AG10803 (cell line): ENCODE measurements around the gene SLC23A3.

Experiments used
- DNase-seq: peaks from one replicate; pipeline ENCODE4 v3.0.0; 2010; ENCODE audit warnings: low read depth
- H3K4me3 ChIP-seq: 2 replicates; pipeline ENCODE4 v1.5.1; 2011; ENCODE audit warnings: mild to moderate bottlenecking, low read length, control low read depth
- CTCF ChIP-seq: conservative IDR thresholded peaks from 2 replicates; pipeline ENCODE4 v1.5.1; 2011; ENCODE audit warnings: mild to moderate bottlenecking, low read length, control low read depth, inconsistent platforms

Gene SLC23A3

GRCh38 chr2:219116776-219117646 lies 52.8 kb downstream of the SLC23A3 start:
- no peak overlapping the region for H3K4me3 ChIP-seq
- DNase-seq, result no peak
- no peak for TF ChIP-seq CTCF

- no peak for TF ChIP-seq CTCF
- H3K4me3 ChIP-seq, result no peak overlapping the region
- DNase-seq, result no peak
Observed at GRCh38 chr2:219112651-219113338, 57.0 kb downstream of the SLC23A3 start.

GRCh38 chr2:219112062-219112406 lies 57.8 kb downstream of the SLC23A3 start:
- no peak for TF ChIP-seq CTCF
- no peak overlapping the region for H3K4me3 ChIP-seq
- no peak for DNase-seq
